ENCODE measurements around the gene PLCH2. TPM values are rescaled to one million over a fixed set of nuclear protein-coding genes. Genes with fewer than 3 reads are reported as not detected.

PLCH2 gene
- total RNA-seq, 4 donors from 2014 or later = not detected

DNA sequence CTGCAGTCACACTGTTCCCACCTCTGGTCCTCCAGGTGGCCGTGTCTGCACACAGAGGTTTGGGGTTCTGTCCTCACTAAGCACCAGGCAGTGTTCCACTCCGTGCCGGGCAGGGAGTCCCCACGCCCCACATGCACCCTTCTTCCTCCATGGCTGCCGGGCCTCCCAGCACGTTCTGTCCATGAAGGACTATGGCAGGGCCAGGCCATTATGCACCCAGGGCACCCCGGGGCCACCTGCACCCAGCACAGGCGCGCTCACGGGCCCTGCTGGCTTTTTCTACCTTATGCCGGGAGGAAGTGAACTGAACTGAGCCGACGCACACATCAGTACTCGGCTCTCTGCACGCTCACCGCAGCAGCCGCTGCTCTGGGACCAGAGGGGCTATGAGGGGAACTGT is 40.0 kb downstream of the PLCH2 start:
- no peak overlapping the region for H3K27ac ChIP-seq
- H3K4me1 ChIP-seq = no peaks in the 10 kb centered on the region
- intact Hi-C loops (cut with DNase I; ENCODE audit: low total_unique reads) (no loop called here), in situ Hi-C loops (cut with MboI; ENCODE audit: low sequenced_read_pairs in 4 of 4) (no loop called here)
- no peak overlapping the region for H3K4me3 ChIP-seq
- TF ChIP-seq POLR2A (IDR thresholded peaks at IDR 0.05) = no peak
- TF ChIP-seq, protein P1, sequence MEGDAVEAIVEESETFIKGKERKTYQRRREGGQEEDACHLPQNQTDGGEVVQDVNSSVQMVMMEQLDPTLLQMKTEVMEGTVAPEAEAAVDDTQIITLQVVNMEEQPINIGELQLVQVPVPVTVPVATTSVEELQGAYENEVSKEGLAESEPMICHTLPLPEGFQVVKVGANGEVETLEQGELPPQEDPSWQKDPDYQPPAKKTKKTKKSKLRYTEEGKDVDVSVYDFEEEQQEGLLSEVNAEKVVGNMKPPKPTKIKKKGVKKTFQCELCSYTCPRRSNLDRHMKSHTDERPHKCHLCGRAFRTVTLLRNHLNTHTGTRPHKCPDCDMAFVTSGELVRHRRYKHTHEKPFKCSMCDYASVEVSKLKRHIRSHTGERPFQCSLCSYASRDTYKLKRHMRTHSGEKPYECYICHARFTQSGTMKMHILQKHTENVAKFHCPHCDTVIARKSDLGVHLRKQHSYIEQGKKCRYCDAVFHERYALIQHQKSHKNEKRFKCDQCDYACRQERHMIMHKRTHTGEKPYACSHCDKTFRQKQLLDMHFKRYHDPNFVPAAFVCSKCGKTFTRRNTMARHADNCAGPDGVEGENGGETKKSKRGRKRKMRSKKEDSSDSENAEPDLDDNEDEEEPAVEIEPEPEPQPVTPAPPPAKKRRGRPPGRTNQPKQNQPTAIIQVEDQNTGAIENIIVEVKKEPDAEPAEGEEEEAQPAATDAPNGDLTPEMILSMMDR (IDR thresholded peaks at IDR 0.05 in 4 of 5, conservative IDR thresholded peaks at IDR 0.05 in 1 of 5) = no peak
- ATAC-seq (no peak), DNase-seq (no peak)
- H3K36me3 ChIP-seq = peaks cover 0 to 99% of the 10 kb centered on the region in 2 donors
- no peaks in the 10 kb centered on the region for H3K27me3 ChIP-seq
- H3K9me3 ChIP-seq = no peaks in the 10 kb centered on the region

- no peaks in the 10 kb centered on the region for H3K4me1 ChIP-seq
- H3K27me3 ChIP-seq = no peaks in the 10 kb centered on the region
- in situ Hi-C loops (cut with MboI; ENCODE audit: low sequenced_read_pairs in 4 of 4) = no loop called here
- ATAC-seq (no peak), DNase-seq (no peak)
- H3K9me3 ChIP-seq = no peaks in the 10 kb centered on the region
- TF ChIP-seq, protein P1 (IDR thresholded peaks at IDR 0.05 in 4 of 5, conservative IDR thresholded peaks at IDR 0.05 in 1 of 5) = no peak
- TF ChIP-seq POLR2A (IDR thresholded peaks at IDR 0.05) = no peak
- no peak overlapping the region for H3K27ac ChIP-seq
- peaks cover 0 to 98% of the 10 kb centered on the region in 2 donors for H3K36me3 ChIP-seq
- intact Hi-C loops (cut with DNase I; ENCODE audit: low total_unique reads) = no loop called here
- H3K4me3 ChIP-seq = no peak overlapping the region
Measured at GRCh38 chr1:2516946-2517345, 40.9 kb downstream of the PLCH2 start.

- H3K27ac ChIP-seq = no peak overlapping the region
- no peak overlapping the region for H3K4me3 ChIP-seq
- TF ChIP-seq, protein P1 (IDR thresholded peaks at IDR 0.05 in 4 of 5, conservative IDR thresholded peaks at IDR 0.05 in 1 of 5) = no peak
- TF ChIP-seq POLR2A (IDR thresholded peaks at IDR 0.05) = no peak
- ATAC-seq (no peak), DNase-seq (no peak)
- H3K9me3 ChIP-seq = no peaks in the 10 kb centered on the region
- H3K27me3 ChIP-seq = no peaks in the 10 kb centered on the region
- in situ Hi-C loops (cut with MboI; ENCODE audit: low sequenced_read_pairs in 4 of 4) (no loop called here), intact Hi-C loops (cut with DNase I; ENCODE audit: low total_unique reads) (no loop called here)
- H3K36me3 ChIP-seq = peaks cover 0 to 88% of the 10 kb centered on the region in 2 donors
- H3K4me1 ChIP-seq = peaks cover 2 to 3% of the 10 kb centered on the region in 2 donors
Measured at GRCh38 chr1:2517966-2518365, 41.9 kb downstream of the PLCH2 start.

DNA sequence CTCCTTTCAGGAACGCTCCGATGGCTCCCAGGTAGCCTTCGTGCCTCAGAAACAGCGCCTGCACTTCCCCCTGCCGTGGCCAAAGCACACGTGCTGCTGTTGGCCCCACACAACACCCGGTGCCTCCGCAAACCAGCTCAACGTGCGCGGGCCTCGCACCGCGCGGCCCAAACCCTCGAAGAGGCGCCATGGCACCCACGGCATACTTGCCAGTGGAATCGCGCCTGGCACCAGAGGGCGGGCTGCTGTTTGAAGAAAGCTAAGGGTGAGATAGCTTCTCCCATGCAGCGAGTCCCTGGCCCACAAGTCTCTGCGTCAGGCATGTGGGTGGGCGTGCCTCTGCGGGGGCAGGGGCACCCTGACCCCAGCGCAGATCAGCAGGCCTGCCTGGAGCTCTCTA is 42.4 kb downstream of the PLCH2 start:
- intact Hi-C loops (cut with DNase I; ENCODE audit: low total_unique reads) (no loop called here), in situ Hi-C loops (cut with MboI; ENCODE audit: low sequenced_read_pairs in 4 of 4) (no loop called here)
- Histone ChIP-seq H3K4me1 (peaks cover 8 to 9% of the 10 kb centered on the region in 2 donors), H3K27ac (no peak overlapping the region), H3K36me3 (peaks cover 0 to 83% of the 10 kb centered on the region in 2 donors), H3K9me3 (no peaks in the 10 kb centered on the region), H3K27me3 (no peaks in the 10 kb centered on the region), H3K4me3 (no peak overlapping the region)
- no peak for ATAC-seq
- TF ChIP-seq, protein P1 (IDR thresholded peaks at IDR 0.05 in 4 of 5, conservative IDR thresholded peaks at IDR 0.05 in 1 of 5) = no peak
- TF ChIP-seq POLR2A (IDR thresholded peaks at IDR 0.05) = no peak
- no peak for DNase-seq

DNA sequence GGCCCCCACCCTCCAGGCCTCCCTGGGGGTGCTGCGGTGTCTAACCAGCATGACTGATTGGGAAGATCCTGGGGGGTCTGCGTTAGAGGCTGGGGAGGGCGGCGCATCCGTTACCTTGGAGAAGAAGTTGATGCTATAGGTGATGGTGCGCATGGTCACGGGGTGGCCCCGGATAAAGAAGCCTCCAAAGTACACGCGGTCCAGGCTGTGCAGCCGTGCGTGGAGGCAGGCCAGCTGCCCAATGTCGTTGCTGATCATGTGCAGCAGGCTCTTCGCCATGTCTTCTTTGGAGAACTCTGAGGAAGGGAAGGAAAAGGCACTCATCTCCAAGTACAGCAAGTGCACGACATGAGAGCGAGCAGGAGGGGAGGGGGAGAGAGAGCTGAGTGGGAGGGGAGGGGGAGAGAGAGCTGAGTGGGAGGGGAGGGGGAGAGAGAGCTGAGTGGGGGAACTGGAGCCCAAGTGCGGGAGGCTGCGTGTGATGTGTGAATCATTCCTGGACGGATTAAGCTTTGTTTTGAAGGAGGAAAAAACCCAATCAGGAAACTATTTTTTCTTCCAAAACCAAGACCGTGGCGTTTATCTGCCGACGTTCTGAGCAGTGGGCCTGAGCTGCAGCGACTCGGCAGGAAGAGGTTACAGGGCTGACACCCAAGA is 43.1 kb downstream of the PLCH2 start:
- DNase-seq (no peak), ATAC-seq (no peak)
- intact Hi-C loops (cut with DNase I; ENCODE audit: low total_unique reads) (no loop called here), in situ Hi-C loops (cut with MboI; ENCODE audit: low sequenced_read_pairs in 4 of 4) (no loop called here)
- TF ChIP-seq, protein P1 (IDR thresholded peaks at IDR 0.05 in 4 of 5, conservative IDR thresholded peaks at IDR 0.05 in 1 of 5) = no peak
- no peak for TF ChIP-seq POLR2A (IDR thresholded peaks at IDR 0.05)
- no peak overlapping the region for H3K27ac ChIP-seq
- H3K36me3 ChIP-seq = peaks cover 0 to 76% of the 10 kb centered on the region in 2 donors
- H3K4me1 ChIP-seq = peaks cover 14 to 15% of the 10 kb centered on the region in 2 donors
- H3K4me3 ChIP-seq = no peak overlapping the region
- H3K27me3 ChIP-seq = no peaks in the 10 kb centered on the region
- H3K9me3 ChIP-seq = no peaks in the 10 kb centered on the region
